ENCODE data around the gene WNK2.
"Not testable (repeated sequence)": the region's sequence is repeated elsewhere in the genome, so short reads cannot be mapped to it uniquely, and the experiment has no call there.

WNK2 gene

DNA sequence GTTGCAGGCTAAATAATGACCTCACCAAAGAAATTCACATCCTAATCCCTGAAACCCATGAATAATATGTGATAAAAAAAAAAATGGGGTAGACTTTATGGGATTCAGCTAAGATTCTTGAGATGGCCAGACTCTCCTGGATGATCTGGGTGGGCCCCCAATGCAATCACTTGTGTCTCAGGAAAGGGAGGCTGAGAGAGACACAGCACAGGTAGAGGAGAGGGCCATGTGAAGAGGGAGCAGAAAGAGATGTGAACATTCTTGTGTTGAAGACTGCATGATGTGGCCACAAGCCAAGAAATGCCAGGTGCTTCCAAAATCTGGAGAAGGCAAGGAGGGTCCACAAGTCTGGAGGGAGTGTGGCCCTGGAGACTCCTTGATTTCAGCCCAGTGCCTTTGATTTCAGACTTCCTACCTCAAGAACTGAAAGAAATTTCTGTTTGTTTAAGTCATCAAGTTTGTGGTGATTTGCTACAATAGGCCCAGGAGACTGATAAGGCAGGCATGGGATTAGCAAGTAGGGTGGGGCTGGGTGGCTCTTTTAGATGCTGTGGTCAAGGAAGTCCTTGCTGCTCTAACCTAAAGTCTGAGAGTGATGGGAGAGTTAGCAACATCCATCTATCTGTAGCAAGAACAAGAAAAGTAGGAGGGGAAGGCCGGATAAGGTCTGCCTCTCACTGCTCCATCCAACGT lies 180.9 kb downstream of the WNK2 start:
- no peak for DNase-seq (ENCODE audit: low read depth)
- no peak overlapping the region for H3K4me3 ChIP-seq (ENCODE audit: low read length)
- TF ChIP-seq, protein P1, sequence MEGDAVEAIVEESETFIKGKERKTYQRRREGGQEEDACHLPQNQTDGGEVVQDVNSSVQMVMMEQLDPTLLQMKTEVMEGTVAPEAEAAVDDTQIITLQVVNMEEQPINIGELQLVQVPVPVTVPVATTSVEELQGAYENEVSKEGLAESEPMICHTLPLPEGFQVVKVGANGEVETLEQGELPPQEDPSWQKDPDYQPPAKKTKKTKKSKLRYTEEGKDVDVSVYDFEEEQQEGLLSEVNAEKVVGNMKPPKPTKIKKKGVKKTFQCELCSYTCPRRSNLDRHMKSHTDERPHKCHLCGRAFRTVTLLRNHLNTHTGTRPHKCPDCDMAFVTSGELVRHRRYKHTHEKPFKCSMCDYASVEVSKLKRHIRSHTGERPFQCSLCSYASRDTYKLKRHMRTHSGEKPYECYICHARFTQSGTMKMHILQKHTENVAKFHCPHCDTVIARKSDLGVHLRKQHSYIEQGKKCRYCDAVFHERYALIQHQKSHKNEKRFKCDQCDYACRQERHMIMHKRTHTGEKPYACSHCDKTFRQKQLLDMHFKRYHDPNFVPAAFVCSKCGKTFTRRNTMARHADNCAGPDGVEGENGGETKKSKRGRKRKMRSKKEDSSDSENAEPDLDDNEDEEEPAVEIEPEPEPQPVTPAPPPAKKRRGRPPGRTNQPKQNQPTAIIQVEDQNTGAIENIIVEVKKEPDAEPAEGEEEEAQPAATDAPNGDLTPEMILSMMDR (conservative IDR thresholded peaks at IDR 0.05; ENCODE audit: low read depth, low read length) = no peak

DNA sequence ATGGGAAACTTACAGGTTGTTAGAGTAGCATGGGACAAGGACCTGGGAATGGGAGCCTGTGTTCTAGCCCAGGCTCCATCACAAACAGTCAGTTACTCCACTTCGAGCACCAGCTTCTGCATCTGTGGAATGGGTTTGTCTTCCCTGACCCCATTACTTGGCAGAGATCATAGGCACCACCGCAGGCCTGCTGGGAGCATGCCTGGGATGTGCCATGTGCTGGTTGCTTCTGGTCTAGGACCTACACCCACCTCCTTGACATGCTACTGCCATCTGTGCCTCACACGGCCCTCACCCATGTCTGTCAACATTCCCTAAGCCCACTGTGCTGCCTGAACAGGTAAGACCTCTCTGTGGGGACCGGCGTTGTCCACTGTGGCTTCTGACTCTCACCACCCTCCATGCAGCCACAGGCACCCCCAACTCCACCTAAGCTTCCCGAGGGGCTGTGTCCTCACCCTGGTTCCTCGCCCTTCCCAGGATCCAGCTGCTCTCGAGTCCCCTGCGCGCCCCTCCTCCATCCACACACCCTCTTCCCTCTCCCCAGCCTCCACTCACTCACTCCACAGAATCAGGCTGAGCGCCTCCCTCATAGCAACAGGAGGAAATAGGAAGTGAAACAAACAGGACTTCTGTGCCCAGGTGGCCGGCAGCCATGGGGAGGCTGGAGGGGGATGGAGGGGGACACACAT lies 181.6 kb downstream of the WNK2 start:
- DNase-seq (ENCODE audit: low read depth) = no peak
- TF ChIP-seq, protein P1 (conservative IDR thresholded peaks at IDR 0.05; ENCODE audit: low read depth, low read length) = no peak
- no peak overlapping the region for H3K4me3 ChIP-seq (ENCODE audit: low read length)

DNA sequence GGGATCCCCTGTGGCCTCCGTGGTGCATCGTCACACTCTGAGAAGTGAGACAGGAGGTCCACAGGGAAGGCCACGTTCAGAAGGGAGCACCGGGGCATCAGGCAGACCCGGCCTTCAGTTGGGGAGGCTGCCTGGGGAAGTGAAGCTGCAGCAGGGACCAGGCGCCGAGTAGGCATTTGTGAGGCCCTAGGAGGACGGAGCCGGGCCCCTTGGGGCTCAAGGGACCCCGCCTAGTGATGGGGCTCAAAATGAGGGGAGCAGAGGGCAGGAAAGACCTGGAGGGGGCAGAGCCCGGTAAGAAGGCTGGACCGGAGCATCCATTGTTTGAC lies 182.1 kb downstream of the WNK2 start:
- no peak overlapping the region for H3K4me3 ChIP-seq (ENCODE audit: low read length)
- TF ChIP-seq, protein P1 (conservative IDR thresholded peaks at IDR 0.05; ENCODE audit: low read depth, low read length) = no peak
- no peak for DNase-seq (ENCODE audit: low read depth)

DNA sequence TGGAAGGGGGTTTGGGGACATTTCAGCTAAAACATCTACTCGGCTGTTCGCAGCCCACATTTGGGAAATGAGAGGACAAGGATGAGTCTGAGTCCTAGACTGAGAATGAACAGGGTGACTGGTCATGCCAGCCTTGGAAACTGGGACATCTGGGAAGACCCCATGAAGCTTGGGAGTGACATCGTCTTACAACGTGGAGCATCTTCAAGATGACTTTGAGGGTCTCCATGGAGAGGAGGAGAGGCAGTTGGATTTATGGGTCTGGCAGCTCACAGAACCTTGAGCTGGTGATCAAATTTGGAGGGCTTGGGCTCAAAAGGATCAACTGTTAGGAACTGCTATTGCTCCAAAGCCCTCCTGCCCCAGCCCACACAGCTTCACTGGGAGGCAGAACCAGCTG lies 182.5 kb downstream of the WNK2 start:
- H3K4me3 ChIP-seq (ENCODE audit: low read length); DNase-seq (ENCODE audit: low read depth): not testable (repeated sequence)

DNA sequence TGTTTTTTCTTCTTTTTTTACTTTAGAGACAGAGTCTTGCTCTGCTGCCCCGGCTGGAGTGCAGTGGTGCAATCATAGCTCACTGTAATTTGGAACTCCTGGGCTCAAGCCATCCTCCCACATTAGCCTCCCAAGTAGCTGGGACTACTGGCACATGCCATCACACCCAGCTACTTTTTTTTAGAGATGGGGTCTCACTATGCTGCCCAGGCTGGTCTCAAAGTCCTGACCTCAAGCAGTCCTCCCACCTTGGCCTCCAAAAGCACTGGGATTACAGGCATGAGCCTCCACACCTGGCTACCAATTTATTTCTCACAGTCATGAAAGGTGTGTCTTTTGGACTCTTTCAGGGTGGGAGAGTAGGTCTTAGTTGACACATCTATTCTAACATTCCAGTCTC lies 184.5 kb downstream of the WNK2 start:
- no peak for DNase-seq (ENCODE audit: low read depth)
- no peak overlapping the region for H3K4me3 ChIP-seq (ENCODE audit: low read length)
- TF ChIP-seq, protein P1 (conservative IDR thresholded peaks at IDR 0.05; ENCODE audit: low read depth, low read length) = no peak

DNA sequence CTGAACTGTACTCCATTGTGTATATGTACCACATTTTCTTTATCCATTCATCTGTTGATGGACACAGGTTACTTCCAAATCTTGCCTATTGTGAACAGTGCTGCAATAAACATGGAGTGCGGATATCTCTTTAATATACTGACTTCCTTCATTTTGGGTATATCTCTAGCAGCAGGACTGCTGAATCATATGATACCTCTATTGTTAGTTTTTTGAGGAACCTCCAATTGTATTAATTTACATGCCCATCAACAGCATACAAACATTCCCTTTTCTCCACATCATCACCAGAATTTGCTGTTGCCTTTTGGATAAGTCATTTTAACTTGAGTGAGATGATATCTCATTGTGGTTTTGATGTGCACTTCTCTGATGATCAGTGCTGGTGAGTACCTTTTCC lies 185.7 kb downstream of the WNK2 start:
- H3K4me3 ChIP-seq (ENCODE audit: low read length) = no peak overlapping the region
- DNase-seq (ENCODE audit: low read depth) = no peak
- TF ChIP-seq, protein P1 (conservative IDR thresholded peaks at IDR 0.05; ENCODE audit: low read depth, low read length) = no peak

Measured in retinal pigment epithelial cell (primary cell).